Stimulated activated naive CD8-positive, alpha-beta T cell treated with anti-CD3 and anti-CD28 coated beads, Interleukin-15, Interleukin-2, amounts not matched to agents 100 U/mL and 50 U/mL, for 24 hours (primary cell): Measurements from ENCODE around the gene HOPX.
"Not testable (repeated sequence)": the region's sequence is repeated elsewhere in the genome, so short reads cannot be mapped to it uniquely, and the experiment has no call there.

Experiments
- ATAC-seq: fragments of 150-1000 bp; cut with Tn5 transposase; one replicate; pipeline ENCODE4 v1.10.0; 2021
- DNase-seq: peaks from one replicate; pipeline ENCODE4 v3.0.0; 2021

Gene HOPX

DNA sequence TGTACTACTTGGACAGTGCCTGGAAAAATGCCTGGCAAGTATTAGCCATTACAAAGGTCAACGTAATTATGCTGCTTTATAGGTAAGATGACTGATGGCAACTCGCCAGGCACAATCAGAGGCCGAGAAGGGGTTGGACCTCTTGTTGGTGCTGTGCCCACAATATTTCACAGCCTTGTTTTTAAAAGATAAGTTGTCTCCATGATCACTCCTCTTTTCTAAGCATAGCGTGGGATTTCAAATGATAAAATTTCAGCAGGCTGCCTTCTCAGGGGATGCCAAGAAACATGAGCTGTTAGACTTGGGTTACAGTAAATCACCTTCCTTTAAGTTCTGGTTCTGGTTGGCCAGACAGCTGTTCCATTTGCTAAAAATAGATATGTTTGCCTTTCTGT lies 26.9 kb downstream of the HOPX start:
- DNase-seq (peak; percentile 24), ATAC-seq (no peak)

DNA sequence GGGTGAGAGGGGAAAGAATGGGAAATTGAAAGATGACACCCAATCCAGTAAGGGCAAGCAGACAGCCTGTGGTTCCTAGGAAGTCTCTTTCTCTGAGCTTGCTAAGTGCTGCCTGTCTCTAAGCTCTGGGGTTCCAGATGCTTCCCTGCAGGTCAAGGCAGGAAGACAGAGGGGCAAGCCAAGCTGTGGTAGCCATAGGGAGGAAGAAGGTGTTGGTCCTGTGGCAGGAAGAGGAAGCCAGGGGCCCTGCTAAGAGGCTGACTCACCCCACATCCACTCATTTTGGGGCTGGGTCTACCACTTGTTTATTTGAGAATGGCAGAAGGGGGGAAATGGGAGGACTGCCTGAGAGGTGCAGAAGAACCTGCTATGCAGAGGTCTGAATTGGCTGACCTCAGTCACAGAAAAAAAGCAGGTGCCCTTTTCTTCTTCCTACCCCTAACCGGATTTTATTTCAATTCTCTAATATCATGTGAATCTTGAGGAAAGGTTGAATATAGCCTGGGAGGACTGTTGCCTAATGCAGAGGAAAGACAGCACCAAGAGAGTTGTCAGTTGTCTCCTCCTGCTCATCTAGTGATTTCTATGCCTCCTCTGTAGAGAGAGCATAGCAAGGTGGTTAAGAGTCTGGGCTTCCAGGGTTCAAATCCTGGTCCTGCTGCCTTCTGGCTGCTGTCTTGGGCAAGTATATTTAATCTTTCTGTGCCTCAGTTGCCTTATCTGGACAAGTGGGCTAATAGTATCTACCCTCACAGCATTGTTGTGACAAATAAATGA lies 27.4 kb downstream of the HOPX start:
- DNase-seq, result peak; percentile 46
- ATAC-seq, result peak; percentile 10

DNA sequence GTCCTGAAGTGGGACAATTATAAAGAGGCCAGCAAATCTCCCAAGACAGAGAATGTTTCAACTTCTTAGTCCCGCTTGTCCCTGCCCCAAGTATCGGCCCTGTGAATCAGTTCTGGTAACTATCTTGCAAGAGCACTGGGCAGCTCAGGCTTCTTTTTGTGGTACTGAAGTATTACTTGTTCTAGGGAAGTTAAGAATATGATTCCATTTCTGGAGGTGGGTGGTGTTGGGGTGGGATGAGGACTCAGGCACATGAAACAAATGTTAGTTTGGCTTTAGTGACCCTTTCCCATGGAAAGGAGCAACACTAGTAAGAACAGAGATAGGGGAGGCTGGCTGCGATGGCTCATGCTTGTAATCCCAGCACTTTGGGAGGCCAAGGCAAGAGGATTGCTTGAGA lies 28.9 kb downstream of the HOPX start:
- ATAC-seq, result no peak
- no peak for DNase-seq

GRCh38 chr4:56651056-56651350 lies 30.1 kb downstream of the HOPX start:
- ATAC-seq, result peak; percentile 46
- no peak for DNase-seq

- ATAC-seq, result peak; percentile 52
- no peak for DNase-seq
Observed at GRCh38 chr4:56650262-56651055, 30.6 kb downstream of the HOPX start.

DNA sequence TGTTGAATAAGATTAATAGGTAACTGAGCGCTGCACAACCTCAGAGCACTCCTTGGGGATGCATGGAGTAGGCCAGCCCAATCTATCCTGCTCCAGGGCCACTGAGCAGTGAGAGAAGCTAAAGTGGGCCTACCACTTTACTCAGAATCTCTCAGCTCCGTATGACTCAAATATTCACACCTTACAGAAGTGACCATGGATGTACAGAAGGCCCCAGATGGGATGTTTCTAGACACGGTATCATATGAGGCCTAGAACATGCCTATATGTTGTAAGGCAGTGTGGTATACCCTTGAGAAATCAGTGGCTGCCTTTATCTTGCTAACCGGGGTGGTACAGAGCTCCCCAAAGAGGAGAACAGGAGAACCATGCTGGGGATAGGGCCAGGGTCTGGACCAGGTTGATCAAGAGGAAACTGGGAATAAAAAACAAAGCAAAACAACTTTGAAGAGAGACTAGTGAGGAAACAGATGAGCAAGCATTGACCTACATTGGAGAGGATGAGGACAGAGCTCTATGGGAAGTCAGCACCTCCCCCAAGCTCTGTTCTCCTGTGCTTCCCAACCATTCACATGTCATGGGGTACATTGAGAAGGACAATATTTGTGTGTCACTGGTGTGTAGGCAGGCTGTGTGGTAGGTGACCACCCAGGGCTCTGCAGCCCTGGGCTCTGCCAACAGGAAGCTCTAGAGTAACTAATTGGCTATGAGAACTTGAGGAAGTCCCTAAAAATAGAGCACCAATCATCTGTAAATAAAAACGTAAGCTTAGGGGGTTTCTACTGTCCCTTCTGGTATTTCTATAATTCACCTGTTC lies 31.4 kb downstream of the HOPX start:
- ATAC-seq (no peak), DNase-seq (no peak)

GRCh38 chr4:56648824-56649151 lies 32.3 kb downstream of the HOPX start:
- no peak for ATAC-seq

GRCh38 chr4:56648021-56648823 lies 32.9 kb downstream of the HOPX start:
- no peak for DNase-seq
- peak; percentile 57 for ATAC-seq

More at GRCh38 chr4:56648824-56649151, 32.3 kb downstream of the HOPX start:
- DNase-seq, result no peak

DNA sequence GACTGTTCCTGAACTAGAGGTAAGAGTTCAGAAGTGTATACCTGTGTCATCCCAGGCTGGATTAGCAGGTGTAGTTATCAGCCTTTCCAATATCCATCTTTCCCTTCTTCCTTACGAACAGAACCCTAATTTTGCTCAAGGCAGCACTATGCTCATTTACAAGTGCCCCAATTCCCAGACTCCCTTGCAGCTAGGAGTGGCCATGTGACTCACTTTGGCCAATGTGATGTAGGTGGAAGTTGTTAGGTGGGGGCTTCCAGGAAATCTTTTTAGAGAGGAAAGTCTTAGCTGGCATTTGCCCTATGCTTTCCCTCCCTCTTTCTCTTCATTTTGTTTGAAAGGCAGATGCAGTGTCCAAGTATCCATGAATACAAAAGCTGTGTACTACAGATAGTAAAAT lies 34.8 kb downstream of the HOPX start:
- ATAC-seq (no peak), DNase-seq (peak; percentile 33)

DNA sequence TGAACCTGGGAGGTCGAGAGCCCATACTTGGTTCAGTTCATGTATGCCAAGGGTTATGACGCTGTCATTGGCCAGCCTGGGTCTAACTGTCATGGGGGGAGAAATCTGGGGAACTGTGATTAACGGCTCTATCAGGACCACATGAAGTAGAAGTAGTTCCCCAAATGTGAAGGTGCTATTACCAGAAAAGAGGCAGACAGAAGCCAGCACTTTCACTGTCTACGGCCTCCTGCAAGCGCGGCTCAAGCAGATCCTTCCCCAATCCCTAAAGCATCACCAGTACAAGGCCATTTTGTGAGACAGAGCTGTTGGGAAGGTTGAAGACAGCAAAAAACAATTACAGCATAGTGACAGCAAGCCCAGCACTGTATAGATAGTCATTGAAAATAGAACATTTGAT lies 37.5 kb downstream of the HOPX start:
- no peak for ATAC-seq
- no peak for DNase-seq

GRCh38 chr4:56641494-56642051 lies 39.5 kb downstream of the HOPX start:
- no peak for DNase-seq
- peak; percentile 73 for ATAC-seq

DNA sequence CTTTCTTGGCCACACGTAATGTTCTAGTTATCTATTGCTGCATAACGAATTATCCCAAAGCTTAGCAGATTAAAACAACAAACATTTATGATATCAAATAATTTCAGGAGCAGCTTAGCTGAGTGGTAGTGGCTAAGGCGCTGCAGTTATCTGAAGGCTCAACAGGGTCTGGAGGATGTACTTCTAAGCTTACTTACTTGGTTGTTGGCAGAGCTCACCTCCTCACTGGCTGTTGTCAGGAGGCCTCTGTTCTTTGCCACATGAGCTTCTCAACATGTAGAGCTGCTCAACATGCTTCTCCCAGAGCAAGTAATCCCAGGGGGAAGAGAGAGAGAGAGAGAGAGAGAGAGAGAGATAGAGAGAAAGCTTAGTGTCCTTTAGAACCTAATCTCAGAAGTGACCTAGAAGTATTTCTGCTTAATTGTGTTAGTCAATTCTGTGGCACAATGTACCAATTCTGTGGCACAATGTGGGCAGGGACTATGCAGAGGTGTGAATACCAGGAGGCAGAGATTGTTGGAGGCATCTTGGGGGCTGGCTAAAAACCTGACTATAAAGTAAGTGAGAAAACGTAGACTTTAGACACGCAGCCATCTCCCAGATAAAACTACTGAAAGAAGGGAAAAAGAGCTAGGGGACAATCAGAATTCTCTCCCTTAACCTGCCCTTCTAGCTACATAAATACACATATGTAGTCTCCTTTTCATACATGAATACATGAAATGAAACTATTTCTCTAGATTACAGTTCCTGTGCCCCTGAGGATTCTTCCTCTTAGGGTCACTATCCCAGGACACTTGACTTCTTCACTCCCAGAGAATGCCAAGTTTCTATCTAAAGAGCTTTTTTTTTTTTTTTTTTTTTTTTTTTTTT lies 40.2 kb downstream of the HOPX start:
- DNase-seq (peak; percentile 30), ATAC-seq (peak; percentile 70)

DNA sequence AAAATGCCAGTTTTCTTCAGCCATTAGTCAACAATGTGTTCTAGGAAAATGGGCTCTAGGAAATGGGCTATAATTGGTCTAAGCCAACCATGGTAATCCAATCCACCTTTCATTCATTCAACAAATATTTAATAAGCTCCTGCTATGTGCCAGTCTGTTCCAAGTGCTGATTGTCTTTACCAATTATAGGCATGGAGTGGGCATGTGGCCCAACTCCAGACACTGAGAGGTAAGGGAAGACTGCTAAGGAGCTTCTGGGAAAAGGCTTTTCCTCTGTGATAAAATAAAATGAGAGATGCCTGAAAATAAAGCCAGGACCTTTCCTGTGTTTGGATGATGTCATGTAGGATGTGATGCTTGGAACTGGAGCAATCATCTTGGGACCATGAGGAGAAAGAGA lies 43.3 kb downstream of the HOPX start:
- ATAC-seq (no peak), DNase-seq (no peak)

GRCh38 chr4:56637154-56637553 lies 43.9 kb downstream of the HOPX start:
- DNase-seq, result no peak
- ATAC-seq, result no peak

DNA sequence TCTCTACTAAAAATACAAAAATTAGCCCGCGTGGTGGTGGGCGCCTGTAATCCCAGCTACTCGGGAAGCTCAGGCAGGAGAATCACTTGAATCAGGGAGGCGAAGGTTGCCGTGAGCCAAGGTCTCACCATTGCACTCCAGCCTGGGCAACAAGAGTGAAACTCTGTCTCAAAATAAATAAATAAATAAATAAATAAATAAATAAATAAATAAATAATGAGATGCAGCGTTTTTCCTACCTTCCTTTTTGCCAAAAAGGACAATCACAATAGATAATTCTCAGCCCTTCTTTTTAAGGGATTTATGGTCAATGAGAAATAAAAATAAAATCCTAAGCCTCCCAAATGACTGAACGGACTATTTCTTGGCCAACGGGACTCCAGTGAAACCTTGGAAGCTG lies 46.1 kb downstream of the HOPX start:
- ATAC-seq, DNase-seq: not testable (repeated sequence)

GRCh38 chr4:56633486-56633885 lies 47.6 kb downstream of the HOPX start:
- no peak for ATAC-seq

GRCh38 chr4:56630876-56631666 lies 50.0 kb downstream of the HOPX start:
- DNase-seq (no peak), ATAC-seq (no peak)

More at GRCh38 chr4:56633486-56633885, 47.6 kb downstream of the HOPX start:
- DNase-seq, result no peak

GRCh38 chr4:56628592-56628991 lies 52.5 kb downstream of the HOPX start:
- DNase-seq, result no peak
- ATAC-seq, result no peak

GRCh38 chr4:56627985-56628384 lies 53.1 kb downstream of the HOPX start:
- ATAC-seq, result no peak

GRCh38 chr4:56627375-56627774 lies 53.7 kb downstream of the HOPX start:
- DNase-seq (no peak), ATAC-seq (no peak)

More at GRCh38 chr4:56627985-56628384, 53.1 kb downstream of the HOPX start:
- DNase-seq, result no peak
